Immature natural killer cell (primary cell): ENCODE data around the gene IL15. TPM values are rescaled to one million over a fixed set of nuclear protein-coding genes. Genes with fewer than 3 reads are reported as not detected.
"Not testable (repeated sequence)": the region's sequence is repeated elsewhere in the genome, so short reads cannot be mapped to it uniquely, and the experiment has no call there.

Experiments used
- DNase-seq, 3 donors: peaks; one replicate each; pipeline ENCODE4 v3.0.0; 2022; ENCODE audit warnings: mixed read lengths in 1 of 3
- H3K27ac Mint-ChIP-seq, 6 donors: one replicate each; pipeline ENCODE4 v1.8.0; 2020; ENCODE audit warnings: mixed read lengths in 6 of 6, mild to moderate bottlenecking in 5 of 6, inconsistent platforms in 4 of 6, moderate library complexity in 3 of 6
- H3K27me3 Mint-ChIP-seq, 3 donors: one replicate each; pipeline ENCODE4 v1.8.0; 2020 to 2021; ENCODE audit warnings: low read depth in 3 of 3, mild to moderate bottlenecking in 3 of 3, mixed read lengths in 3 of 3, moderate library complexity in 3 of 3, inconsistent platforms in 1 of 3
- H3K36me3 Mint-ChIP-seq, 3 donors: one replicate each; pipeline ENCODE4 v1.8.0; 2020; ENCODE audit warnings: mixed read lengths in 3 of 3, inconsistent platforms in 2 of 3, mild to moderate bottlenecking in 2 of 3
- H3K4me1 Mint-ChIP-seq, 2 donors: one replicate each; pipeline ENCODE4 v1.8.0; 2020; ENCODE audit warnings: inconsistent platforms in 2 of 2, mild to moderate bottlenecking in 2 of 2, mixed read lengths in 2 of 2, moderate library complexity in 1 of 2
- H3K4me3 Mint-ChIP-seq, 5 donors: one replicate each; pipeline ENCODE4 v1.8.0; 2020; ENCODE audit warnings: mild to moderate bottlenecking in 5 of 5, mixed read lengths in 5 of 5, inconsistent platforms in 3 of 5, moderate library complexity in 3 of 5
- H3K9me3 Mint-ChIP-seq, 6 donors: one replicate each; pipeline ENCODE4 v1.8.0; 2020; ENCODE audit warnings: mild to moderate bottlenecking in 6 of 6, mixed read lengths in 6 of 6, inconsistent platforms in 4 of 6, moderate library complexity in 3 of 6
- polyA plus RNA-seq, 3 donors: library from polyadenylated mRNA; unstranded; fragments of 300-500 nt; fragmentation: Illumina TruSeq; gene quantifications; one replicate each; pipeline ENCODE4 v1.2.3, GENCODE V29; 2021

IL15 gene, protein sequence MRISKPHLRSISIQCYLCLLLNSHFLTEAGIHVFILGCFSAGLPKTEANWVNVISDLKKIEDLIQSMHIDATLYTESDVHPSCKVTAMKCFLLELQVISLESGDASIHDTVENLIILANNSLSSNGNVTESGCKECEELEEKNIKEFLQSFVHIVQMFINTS
- 1 to 10 TPM; 4.0 to 6.0 (median 5.3) TPM for polyA plus RNA-seq

DNA sequence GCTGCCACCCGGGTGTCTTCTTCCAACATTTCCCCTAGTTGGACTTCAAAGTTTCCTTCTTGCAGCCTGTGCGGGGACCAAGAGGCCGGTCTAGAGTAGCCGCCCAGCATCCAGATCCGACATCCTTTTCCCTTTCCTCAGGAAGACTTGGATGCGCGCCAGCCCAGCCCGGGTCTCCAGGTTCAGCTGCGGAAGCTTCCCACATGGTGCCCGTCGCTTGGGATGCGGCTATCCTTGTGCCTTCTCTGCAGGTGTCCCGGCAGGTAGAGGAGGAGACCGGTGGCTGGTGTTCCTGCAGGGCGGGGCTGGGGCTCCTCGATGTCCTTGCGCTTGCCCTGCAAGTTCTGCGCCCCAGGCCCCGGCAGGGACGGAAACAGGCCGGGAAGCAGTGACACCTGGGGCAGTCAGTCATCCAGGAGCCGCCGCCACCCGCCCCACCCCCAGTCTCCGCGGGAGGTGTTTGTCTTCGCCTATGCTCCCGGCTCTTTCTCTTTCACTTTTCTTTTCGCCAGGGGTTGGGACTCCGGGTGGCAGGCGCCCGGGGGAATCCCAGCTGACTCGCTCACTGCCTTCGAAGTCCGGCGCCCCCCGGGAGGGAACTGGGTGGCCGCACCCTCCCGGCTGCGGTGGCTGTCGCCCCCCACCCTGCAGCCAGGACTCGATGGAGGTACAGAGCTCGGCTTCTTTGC is at the start of gene IL15:
IL15 (plus strand) TSS at position 502 of the 689 bp plus-strand sequence. CDS start 82,882 bp downstream, outside the sequence.
- H3K4me3 Mint-ChIP-seq, result peak within 1 kb of the TSS; percentile 94 to 99 (median 96)
- peak; percentile 66 to 75 (median 71) for DNase-seq
- H3K9me3 Mint-ChIP-seq, result no peaks in the 10 kb centered on the region
- H3K4me1 Mint-ChIP-seq, result peaks cover 25 to 44% of the 10 kb centered on the region in 2 donors
- peak within 1 kb of the TSS; percentile 48 to 91 (median 83) for H3K27ac Mint-ChIP-seq
- peaks cover 0 to 4% (median 1%) of the 10 kb centered on the region in 3 donors for H3K27me3 Mint-ChIP-seq
- H3K36me3 Mint-ChIP-seq, result no peaks in the 10 kb centered on the region

- no peak overlapping the region for H3K27ac Mint-ChIP-seq
- DNase-seq, result no peak
- peaks cover 2 to 11% (median 7%) of the 10 kb centered on the region in 6 donors for H3K9me3 Mint-ChIP-seq
- H3K27me3 Mint-ChIP-seq, result peaks cover 0 to 4% (median 2%) of the 10 kb centered on the region in 3 donors
- H3K4me3 Mint-ChIP-seq, result no peak overlapping the region
- H3K4me1 Mint-ChIP-seq, result no peaks in the 10 kb centered on the region
- H3K36me3 Mint-ChIP-seq, result no peaks in the 10 kb centered on the region
Measured at GRCh38 chr4:141587897-141588296, 48.5 kb upstream of the IL15 start.

DNA sequence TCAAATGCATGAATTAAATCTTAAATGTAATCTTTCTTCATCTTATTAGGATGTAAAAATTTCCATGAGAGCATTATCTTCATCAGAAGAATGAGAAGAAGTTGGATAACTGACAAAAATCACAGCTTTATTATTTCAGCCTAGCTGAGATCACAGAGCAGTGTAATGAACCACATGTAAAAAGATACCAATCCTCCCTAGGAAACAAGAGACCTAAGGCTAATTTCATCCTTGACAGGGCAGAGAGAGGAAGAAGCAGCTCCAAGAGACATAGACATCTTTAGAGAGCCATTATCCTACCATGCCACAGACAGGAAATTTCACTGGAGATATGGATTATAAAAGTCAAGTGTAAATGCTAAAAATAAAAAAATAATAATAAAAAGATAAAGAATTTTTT is 40.9 kb upstream of the IL15 start:
- Mint-ChIP-seq H3K9me3 (peaks cover 0 to 4% (median 3%) of the 10 kb centered on the region in 6 donors), H3K36me3 (no peaks in the 10 kb centered on the region), H3K27me3 (peaks cover 0 to 2% (median 2%) of the 10 kb centered on the region in 3 donors), H3K27ac (no peak overlapping the region), H3K4me3 (no peak overlapping the region), H3K4me1 (no peaks in the 10 kb centered on the region)
- no peak for DNase-seq

DNA sequence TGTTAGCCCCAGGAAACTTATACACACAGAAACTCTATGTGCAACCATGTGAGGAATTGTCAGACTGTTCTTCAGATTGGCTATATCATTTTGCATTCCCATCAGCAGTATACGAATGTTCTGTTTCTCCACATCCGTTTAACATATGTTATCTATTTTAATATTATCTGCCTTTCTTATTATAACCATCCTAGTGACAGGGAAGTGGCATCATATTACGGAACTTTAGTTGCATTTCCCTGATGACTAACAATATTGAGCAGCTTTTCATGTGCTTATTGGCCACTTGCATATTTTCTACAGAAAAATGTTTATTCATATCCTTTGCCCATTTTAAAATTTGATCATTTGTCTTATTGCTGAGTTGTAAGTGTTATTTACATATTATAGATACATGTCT is 36.5 kb upstream of the IL15 start:
- H3K4me1 Mint-ChIP-seq, result peaks cover 5 to 10% of the 10 kb centered on the region in 2 donors

DNA sequence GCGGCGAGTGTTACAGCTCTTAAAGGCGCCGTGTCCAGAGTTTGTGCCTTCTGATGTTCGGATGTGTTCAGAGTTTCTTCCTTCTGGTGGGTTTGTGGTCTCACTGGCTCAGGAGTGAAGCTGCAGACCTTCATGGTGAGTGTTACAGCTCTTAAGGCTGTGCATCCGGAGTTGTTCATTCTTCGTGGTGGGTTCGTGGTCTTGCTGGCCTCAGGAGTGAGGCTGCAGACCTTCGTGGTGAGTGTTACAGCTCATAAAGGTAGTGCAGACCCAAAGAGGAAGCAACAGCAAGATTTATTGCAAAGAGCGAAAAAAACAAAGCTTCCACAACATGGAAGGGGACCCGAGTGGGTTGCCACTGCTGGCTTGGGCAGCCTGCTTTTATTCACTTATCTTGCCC is 31.7 kb upstream of the IL15 start:
- DNase-seq, result peak; percentile 45 to 56 (median 52)
- H3K36me3 Mint-ChIP-seq, H3K27me3 Mint-ChIP-seq, H3K9me3 Mint-ChIP-seq: not testable (repeated sequence)
- H3K4me1 Mint-ChIP-seq, result peaks cover 7 to 13% of the 10 kb centered on the region in 2 donors
- H3K27ac Mint-ChIP-seq, result peak overlapping the region in 4 of 6 donors; percentile 26 to 66 (median 44)
- H3K4me3 Mint-ChIP-seq, result peak overlapping the region; percentile 31 to 80 (median 71)

More for the DNA sequence above, 36.5 kb upstream of the IL15 start:
- Mint-ChIP-seq H3K36me3 (no peaks in the 10 kb centered on the region), H3K27me3 (peaks cover 0 to 4% (median 2%) of the 10 kb centered on the region in 3 donors), H3K4me3 (no peak overlapping the region), H3K27ac (no peak overlapping the region), H3K9me3 (peaks cover 0 to 4% (median 0%) of the 10 kb centered on the region in 6 donors)
- no peak for DNase-seq

DNA sequence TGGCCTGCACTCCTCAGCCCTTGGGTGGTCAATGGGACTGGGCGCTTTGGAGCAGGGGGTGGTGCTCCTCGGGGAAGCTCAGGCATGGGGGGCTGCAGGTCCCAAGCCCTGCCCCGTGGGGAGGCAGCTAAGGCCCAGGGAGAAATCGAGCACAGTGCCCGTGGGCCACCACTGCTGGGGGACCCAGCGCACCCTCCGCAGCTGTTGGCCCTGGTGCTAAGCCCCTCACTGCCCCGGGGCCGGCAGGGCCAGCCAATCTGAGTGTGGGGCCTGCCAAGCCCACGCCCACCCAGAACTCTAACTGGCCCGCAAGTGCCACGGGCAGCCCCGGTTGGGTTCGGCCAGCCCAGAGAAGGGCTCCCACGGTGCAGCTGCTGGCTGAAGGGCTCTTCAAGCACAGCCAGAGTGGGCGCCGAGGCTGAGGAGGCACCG is 30.9 kb upstream of the IL15 start:
- Mint-ChIP-seq H3K4me1 (peaks cover 7 to 13% of the 10 kb centered on the region in 2 donors), H3K9me3 (peaks cover 0 to 6% (median 0%) of the 10 kb centered on the region in 6 donors)

DNA sequence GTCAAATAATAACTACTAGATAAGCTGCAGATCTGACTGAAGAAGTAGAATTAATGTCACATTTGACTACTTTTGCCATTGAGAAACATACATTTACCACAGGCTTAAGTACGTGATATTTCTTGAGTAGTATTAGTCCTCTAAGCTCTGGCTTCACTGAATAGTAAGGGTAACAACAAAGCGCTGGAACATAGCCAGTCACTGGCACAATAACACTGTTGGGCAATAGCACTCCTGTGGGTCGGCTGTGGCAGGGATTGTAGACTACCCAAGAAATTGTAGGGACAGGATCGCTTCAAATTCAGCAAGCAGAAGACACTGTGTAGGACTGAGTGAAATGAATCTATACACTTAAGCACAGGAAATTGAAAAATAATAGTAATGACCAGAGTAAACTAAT is 27.1 kb upstream of the IL15 start:
- peaks cover 2 to 5% (median 4%) of the 10 kb centered on the region in 3 donors for H3K27me3 Mint-ChIP-seq
- H3K36me3 Mint-ChIP-seq, result no peaks in the 10 kb centered on the region
- no peak overlapping the region for H3K4me3 Mint-ChIP-seq
- DNase-seq, result no peak
- peaks cover 7 to 10% of the 10 kb centered on the region in 2 donors for H3K4me1 Mint-ChIP-seq
- peaks cover 0 to 6% (median 0%) of the 10 kb centered on the region in 6 donors for H3K9me3 Mint-ChIP-seq
- no peak overlapping the region for H3K27ac Mint-ChIP-seq

More for the DNA sequence above, 30.9 kb upstream of the IL15 start:
- no peak overlapping the region for H3K4me3 Mint-ChIP-seq
- H3K36me3 Mint-ChIP-seq, result no peaks in the 10 kb centered on the region
- no peak overlapping the region for H3K27ac Mint-ChIP-seq
- no peak for DNase-seq
- H3K27me3 Mint-ChIP-seq, result peaks cover 1 to 4% (median 3%) of the 10 kb centered on the region in 3 donors

- Mint-ChIP-seq H3K27ac (no peak overlapping the region), H3K27me3 (peaks cover 0 to 5% (median 2%) of the 10 kb centered on the region in 3 donors), H3K9me3 (peaks cover 0 to 6% (median 0%) of the 10 kb centered on the region in 6 donors), H3K4me3 (no peak overlapping the region), H3K36me3 (no peaks in the 10 kb centered on the region), H3K4me1 (peaks cover 4 to 11% of the 10 kb centered on the region in 2 donors)
- DNase-seq, result no peak
Measured at GRCh38 chr4:141610365-141610764, 26.0 kb upstream of the IL15 start.

DNA sequence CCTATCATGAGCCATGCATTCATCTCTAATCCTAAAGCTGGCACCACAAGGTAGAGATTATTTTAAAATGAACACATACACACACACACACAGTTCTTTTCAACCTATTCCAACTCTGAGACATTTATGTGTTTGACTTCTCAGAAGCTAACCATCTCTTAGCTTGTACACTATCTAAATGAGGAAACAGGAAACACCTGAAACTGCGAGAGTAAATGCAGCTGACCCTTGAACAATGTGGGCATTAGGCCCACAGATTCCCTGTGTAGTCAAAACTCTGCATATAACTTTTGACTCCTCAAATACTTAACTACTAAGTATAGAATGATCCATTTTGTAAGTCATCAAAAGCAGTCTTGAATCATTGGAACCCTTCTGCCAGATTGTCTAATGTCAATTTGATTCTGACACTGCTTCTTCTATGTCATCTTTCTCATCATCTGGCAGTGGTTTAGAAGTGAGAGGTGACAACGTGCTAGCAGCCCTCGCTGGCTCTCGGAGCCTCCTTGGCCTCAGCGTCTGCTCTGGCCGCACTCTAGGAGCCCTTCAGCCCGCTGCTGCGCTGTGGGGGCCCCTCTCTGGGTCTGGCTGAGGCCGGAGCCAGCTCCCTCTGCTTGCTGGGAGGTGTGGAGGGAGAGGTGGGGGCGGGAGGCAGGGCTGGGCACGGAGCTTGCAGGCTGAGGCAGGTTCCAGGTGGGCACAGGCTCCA is 21.4 kb upstream of the IL15 start:
- H3K36me3 Mint-ChIP-seq, result no peaks in the 10 kb centered on the region
- peaks cover 1 to 4% (median 3%) of the 10 kb centered on the region in 3 donors for H3K27me3 Mint-ChIP-seq
- H3K27ac Mint-ChIP-seq, result peak overlapping the region in 1 of 6 donors; percentile 8
- peaks cover 0 to 4% (median 0%) of the 10 kb centered on the region in 6 donors for H3K9me3 Mint-ChIP-seq
- no peak for DNase-seq
- peaks cover 4 to 11% of the 10 kb centered on the region in 2 donors for H3K4me1 Mint-ChIP-seq
- no peak overlapping the region for H3K4me3 Mint-ChIP-seq

DNA sequence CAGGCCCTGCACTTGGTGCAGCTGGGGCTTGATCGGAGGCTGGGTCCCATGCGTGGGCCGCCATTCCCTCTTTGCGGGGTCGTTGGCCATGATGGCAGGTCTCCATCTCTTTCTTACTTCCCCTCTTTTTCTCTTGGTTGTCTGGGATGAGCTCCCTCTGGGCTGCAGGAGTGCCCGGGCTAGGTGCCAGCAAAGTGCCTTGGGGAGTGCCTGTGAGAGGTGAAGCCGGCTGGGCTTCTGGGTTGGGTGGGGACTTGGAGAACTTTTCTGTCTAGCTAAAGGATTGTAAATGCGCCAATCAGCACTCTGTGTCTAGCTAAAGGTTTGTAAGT is 20.8 kb upstream of the IL15 start:
- H3K36me3 Mint-ChIP-seq, H3K27me3 Mint-ChIP-seq, H3K9me3 Mint-ChIP-seq, DNase-seq, H3K27ac Mint-ChIP-seq, H3K4me3 Mint-ChIP-seq: not testable (repeated sequence)
- peaks cover 4 to 11% of the 10 kb centered on the region in 2 donors for H3K4me1 Mint-ChIP-seq

DNA sequence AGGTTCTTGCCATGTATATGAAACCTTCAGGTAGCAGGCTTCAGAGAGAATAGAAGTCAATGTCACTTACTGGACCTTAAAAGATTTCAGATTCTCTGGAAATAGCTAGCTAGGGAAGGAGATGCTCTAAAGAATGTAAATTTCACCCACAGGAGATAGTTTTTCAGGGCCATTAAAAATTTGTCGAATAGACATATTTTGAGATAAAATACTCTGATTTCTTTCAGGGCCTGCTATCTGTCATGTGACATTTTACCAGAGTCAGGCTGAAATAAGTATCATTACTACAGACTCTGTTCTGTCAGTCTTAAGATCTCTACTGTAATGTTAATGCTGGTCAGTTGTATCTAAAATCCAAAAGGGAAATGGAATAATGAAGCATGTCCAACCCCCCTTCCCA is 15.7 kb upstream of the IL15 start:
- Mint-ChIP-seq H3K27me3 (peaks cover 3 to 5% (median 3%) of the 10 kb centered on the region in 3 donors), H3K36me3 (peaks cover 0 to 4% (median 0%) of the 10 kb centered on the region in 3 donors), H3K4me3 (no peak overlapping the region), H3K27ac (no peak overlapping the region), H3K9me3 (peaks cover 0 to 4% (median 0%) of the 10 kb centered on the region in 6 donors), H3K4me1 (no peaks in the 10 kb centered on the region)
- DNase-seq, result no peak

DNA sequence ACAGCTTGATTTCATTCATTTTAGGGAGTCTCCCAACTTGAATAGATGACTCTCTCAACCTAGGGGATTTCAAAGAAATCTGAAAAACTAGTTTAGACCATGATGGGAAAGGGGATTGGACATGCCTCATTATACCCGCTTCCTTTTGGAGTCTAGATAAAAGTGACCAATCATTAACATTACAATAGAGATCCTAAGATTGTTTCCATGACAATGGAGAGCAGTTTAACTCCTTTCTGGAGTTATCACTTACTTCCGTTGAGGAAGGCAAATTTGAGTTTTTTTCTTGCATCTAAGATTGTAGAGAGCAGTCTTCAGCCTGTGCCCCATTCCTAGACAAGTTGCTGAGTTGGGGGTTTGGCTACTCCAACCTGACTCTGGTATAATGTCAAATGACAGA is 11.4 kb upstream of the IL15 start:
- no peak for DNase-seq
- H3K9me3 Mint-ChIP-seq, result peaks cover 0 to 2% (median 0%) of the 10 kb centered on the region in 6 donors
- H3K4me1 Mint-ChIP-seq, result no peaks in the 10 kb centered on the region
- H3K36me3 Mint-ChIP-seq, result peaks cover 0 to 4% (median 0%) of the 10 kb centered on the region in 3 donors
- peaks cover 3 to 6% (median 3%) of the 10 kb centered on the region in 3 donors for H3K27me3 Mint-ChIP-seq
- H3K27ac Mint-ChIP-seq, result no peak overlapping the region
- no peak overlapping the region for H3K4me3 Mint-ChIP-seq

DNA sequence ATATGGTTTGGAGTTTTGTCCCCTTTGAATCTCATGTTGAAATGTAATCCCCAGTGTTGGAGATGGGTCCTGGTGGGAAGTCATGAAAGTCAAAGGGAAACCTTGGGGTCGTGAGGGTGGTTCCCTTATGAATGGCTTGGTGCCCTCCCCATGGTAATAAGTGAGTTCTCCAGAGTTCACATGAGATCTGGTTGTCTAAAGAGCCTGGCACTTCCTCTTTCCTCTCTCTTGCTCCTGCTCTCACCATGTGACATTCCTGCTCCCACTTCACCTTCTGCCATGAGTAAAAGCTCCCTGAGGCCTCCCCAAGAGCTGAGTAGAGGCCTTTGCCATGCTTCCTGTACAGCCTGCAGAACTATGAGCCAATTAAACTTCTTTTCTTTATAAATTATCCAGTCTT is 5.5 kb upstream of the IL15 start:
- Mint-ChIP-seq H3K4me3 (no peak overlapping the region), H3K36me3 (no peaks in the 10 kb centered on the region), H3K4me1 (peaks cover 3% of the 10 kb centered on the region in 2 donors), H3K27ac (no peak overlapping the region), H3K27me3 (peaks cover 2 to 4% (median 3%) of the 10 kb centered on the region in 3 donors), H3K9me3 (peaks cover 0 to 2% (median 0%) of the 10 kb centered on the region in 6 donors)
- DNase-seq, result no peak

DNA sequence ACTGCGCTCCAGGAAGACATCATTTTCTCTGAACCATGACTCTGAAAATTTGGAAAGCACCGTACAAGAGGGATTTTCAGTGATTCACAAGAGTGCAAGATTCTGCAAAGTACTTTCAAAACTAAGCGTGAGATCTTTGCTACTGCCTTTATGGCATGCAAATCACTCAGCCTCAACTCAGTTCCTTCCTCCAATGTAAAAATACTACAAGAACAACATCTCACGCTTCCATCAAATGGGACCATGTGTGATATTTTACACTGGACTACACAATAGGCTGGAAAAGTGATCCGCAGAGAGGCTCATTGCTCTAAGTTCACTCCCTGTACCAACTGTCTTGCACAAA is 674 bp upstream of the IL15 start:
- Mint-ChIP-seq H3K36me3 (no peaks in the 10 kb centered on the region), H3K4me1 (peaks cover 23 to 41% of the 10 kb centered on the region in 2 donors), H3K4me3 (peak overlapping the region; percentile 94 to 99 (median 96)), H3K9me3 (no peaks in the 10 kb centered on the region), H3K27ac (peak overlapping the region; percentile 48 to 83 (median 56)), H3K27me3 (peaks cover 0 to 4% (median 3%) of the 10 kb centered on the region in 3 donors)
- DNase-seq, result no peak
